NCI-H1048 (cell line): ENCODE measurements around the gene RHOB.

Source experiments
- DNase-seq: peaks from one replicate; lab custom pipeline; 2025; lab: John Stamatoyannopoulos, UW

RHOB gene

DNA sequence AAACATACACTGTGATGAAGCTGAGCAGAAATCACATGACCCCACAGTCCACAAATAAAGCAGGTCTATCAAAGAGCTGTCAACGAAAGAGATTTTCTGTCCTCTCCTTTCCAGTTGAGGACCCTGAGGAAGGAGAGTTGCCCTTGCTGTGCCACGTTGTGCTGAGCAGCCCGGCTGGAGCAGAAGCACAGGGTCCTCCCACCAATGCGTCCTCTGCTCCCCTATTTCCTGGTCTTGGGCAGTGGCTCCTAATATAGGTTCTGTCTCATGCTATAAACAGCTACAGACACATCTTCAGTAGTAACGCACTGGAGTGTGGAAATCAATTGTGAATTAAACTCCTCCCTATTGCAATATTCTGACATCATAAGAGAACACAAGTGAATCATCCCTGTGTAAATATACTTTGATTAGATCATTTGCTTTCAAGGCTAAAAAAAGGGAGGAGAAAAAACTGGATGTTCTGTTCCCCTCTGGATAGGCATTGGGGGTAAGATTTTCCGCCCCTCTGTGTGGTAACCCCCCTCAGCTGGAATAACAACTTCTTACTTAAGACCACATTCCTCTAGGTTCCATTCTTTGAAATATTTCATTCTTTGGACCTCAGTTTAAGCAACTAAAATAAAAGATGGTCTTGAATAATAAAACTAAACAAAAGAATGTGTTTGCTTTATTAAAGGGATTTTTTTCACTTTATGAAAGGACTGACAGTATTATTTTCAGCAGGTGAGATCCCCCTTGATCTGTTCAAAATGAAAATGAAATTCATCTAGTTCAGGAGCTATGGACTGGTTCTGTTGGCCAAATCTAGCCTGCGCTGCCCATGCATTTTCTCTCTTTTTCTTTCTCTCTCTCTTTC is 8.3 kb upstream of the RHOB start:
- no peak for DNase-seq

DNA sequence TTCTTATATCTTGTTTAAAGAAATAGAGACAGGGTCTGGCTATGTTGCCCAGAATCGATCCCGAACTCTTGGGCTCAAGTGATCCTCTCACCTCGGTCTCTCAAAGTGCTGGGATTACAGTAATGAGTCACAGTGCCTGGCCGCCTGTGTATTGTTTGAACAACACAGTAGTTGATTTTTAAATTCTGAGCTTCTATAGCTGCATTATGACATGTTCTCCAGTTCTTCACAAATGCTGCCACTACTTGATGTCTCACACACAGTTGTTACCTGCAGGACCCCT is 7.7 kb upstream of the RHOB start:
- no peak for DNase-seq

DNA sequence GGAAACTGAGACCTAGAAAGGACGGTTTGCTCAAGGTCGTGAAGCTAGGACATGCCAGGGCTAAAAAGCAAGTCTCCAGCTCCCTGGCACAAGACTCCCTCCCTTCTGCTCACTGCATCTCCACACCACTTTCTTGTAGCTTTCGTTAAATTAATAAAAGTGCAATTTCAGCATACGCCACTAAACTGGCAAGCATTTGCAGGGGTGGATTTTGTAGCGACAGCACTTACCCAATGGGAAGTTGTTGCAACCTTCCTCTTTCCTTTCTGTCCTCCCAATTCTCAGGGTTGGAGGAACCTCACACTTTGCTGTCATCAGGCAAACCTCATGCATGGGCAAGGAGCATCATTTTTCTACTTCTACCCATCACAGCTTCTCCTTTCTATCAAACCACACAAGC is 7.4 kb upstream of the RHOB start:
- no peak for DNase-seq

DNA sequence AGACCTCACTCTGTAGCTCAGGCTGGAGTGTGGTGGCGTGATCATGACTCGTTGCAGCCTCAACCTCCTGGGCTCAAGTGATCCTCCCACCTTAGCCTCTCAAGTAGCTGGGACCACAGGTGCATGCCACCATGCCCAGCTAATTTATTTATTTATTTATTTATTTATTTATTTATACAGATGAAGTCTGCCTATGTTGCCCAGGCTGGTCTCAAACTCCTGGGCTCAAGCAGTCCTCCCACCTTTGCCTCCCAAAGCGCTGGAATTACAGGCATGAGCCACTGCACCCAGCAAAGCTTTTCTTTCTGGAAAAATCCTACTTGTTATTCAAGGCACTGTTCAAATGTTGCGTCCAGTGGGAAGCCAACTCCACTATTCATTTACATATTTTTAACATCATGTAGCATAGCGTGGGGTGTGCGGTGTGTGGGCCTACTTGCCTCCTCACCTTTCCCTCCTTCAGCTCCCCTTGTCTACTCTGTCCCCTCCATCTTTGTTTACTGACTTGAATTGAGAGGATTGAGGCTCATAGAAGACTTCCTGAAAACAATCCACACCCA is 6.8 kb upstream of the RHOB start:
- no peak for DNase-seq

DNA sequence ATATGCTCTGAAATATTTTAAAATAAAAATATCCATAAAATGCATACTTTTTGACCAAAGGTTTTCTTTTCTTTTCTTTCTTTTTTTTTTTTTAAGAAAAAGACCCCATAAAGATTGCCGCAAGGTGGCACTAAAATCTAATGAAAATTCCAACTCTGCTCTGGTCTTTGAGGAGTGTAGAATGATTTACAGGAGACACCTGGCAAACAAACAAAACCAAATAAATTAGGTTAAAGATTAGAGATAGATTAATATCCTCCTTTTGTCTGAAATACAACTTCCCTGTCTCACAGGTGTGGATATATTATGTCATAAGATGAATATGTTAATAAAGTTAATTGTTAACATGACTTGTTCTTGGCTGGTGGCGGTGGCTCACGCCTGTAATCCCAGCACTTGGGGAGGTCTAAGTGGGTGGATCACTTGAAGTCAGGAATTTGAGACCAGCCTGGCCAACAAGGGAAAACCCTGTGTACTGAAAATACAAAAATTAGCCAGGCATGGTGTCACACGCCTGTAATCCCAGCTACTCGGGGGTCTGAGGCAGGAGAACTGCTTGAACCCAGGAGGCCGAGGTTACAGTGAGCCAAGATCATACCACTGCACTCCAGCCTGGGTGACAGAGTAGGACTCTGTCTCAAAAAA is 3.5 kb upstream of the RHOB start:
- DNase-seq, result no peak

DNA sequence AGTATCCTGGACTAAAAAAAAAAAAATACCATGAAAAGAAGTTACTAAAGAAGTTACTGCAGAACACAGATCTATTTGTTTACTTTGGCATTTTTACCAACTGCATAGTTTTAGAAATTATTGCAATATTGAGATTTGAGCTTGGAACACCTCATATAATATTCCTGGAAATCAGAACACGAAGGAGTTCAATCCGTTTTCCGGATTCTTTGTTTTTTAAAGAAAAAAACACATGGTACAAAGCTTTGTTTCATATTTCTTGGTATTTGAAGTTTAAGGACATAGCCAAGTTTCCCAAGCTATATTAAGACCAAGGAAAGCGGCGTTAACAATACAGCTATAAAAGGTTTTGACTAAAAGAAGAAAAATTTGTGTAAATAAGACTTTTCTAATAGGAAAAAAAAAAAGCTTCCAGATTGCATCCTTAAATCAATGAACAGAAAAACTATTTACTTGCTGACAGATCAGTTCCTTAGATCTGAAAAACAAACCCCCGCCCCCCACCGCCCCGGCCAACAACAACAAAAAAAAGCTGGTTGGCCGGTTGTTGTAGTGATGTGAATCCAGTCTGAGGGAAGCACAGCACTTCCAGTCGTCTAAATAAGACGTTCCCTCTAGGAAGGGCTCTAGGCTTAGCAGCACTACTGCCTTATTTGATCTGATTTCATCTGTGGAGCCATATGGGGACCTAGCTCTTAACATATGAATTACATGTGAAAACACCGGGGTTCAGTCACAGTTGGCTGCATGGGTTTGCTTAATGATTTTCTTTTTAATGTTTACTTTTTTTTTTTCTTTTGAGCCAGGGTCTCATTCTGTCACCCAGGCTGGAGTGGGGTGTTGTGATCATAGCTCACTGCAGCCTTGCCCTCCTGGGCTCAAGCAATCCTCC is 2.5 kb upstream of the RHOB start:
- no peak for DNase-seq

DNA sequence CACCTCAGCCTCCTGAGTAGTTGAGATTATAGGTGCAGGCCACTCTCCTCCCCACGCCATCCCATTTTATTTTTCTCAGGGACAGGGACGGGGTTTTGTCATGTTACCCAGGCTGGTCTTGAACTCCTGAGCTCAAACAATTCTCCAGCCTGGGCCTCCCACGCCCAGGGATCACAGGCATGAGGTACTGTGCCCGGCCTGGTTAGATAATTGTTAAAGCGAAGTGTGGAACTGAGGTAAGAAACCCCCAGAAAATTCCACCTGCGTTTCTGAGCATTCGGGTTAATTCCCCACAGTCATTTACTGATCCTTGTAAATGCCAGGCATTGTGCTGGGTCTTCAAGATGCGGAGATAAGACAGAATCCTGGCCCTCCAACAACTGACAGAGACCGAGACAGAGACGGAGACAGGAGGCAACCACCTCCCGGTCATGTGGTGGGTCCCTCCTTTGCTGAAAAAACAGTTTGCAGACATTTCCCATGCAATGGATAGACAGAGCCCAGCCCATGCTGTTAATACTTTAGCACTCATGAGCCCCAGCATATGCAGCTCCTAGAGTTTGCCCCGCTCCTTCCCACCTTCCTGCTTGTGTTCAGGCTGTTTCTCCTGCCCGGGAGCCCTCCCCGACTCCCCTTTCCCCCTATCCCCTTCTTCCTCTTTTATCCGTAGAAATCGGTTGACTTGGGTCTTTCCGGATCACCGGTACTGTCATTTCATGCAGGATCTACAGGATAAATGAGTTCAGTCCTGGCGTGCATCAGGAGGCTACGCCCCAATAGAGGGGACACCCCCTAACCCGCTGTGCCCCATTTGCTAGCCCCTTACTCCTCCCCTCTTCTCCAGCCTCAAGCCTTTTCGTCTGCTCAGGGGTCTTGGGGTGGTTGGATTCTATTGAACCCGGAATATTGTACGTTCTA is 1.6 kb upstream of the RHOB start:
- DNase-seq, result no peak

DNA sequence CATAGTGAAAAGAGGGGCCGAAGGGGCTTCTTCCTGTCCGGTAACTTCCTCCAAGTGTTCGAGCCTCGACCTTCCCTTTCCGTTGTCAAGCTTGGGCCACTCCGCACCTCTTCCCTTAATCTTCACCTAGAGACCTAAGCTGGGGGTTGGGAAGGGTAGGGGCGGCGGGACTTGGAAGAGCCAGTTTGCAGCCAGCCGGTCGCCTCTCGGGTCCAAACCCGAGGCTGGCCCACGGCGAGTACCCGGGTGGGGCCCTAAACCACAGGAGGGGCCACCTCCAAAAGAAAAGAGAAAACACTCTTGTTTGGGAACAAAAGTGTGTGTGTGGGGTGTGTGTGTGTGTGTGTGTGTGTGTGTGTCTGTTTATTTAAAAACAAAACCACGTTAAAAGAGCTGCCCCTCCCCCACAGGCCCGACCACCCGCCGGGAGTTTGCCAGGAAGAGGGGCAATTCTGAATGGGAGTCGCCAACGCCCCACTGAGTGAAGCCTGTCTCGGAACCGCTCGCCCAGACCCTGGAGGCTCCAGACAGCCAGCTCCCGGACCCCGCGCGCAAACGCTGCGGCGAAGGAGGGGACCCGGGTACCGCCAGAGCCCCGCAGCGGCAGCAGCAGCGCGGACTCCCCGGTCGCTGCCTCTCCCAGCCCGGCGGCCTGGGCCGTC is 488 bp upstream of the RHOB start:
- no peak for DNase-seq

DNA sequence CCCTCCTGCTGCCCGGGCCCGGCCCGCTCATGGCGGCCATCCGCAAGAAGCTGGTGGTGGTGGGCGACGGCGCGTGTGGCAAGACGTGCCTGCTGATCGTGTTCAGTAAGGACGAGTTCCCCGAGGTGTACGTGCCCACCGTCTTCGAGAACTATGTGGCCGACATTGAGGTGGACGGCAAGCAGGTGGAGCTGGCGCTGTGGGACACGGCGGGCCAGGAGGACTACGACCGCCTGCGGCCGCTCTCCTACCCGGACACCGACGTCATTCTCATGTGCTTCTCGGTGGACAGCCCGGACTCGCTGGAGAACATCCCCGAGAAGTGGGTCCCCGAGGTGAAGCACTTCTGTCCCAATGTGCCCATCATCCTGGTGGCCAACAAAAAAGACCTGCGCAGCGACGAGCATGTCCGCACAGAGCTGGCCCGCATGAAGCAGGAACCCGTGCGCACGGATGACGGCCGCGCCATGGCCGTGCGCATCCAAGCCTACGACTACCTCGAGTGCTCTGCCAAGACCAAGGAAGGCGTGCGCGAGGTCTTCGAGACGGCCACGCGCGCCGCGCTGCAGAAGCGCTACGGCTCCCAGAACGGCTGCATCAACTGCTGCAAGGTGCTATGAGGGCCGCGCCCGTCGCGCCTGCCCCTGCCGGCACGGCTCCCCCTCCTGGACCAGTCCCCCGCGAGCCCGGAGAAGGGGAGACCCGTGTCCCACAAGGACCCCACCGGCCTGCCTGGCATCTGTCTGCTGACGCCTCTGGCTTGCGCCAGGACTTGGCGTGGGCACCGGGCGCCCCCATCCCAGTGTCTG is 767 bp downstream of the RHOB start:
- no peak for DNase-seq

DNA sequence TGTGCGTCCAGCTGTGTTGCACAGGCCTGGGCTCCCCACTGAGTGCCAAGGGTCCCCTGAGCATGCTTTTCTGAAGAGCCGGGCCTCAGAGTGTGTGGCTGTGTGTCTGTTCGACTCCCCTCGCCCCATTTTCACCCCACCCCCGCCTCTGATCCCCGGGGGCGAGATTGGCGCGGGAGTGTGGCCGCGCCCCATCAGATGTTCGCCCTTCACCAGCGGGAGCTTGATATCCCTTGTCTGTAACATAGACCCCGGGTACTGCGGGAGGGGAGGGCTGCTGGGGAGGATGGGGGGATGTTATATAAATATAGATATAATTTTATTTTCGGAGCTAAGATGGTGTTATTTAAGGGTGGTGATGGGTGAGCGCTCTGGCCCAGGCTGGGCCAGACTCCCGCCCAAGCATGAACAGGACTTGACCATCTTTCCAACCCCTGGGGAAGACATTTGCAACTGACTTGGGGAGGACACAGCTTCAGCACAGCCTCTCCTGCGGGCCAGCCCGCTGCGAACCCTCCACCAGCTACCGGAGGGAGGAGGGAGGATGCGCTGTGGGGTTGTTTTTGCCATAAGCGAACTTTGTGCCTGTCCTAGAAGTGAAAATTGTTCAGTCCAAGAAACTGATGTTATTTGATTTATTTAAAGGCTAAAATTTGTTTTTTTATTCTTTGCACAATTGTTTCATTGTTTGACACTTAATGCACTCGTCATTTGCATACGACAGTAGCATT is 1.5 kb downstream of the RHOB start:
- no peak for DNase-seq

DNA sequence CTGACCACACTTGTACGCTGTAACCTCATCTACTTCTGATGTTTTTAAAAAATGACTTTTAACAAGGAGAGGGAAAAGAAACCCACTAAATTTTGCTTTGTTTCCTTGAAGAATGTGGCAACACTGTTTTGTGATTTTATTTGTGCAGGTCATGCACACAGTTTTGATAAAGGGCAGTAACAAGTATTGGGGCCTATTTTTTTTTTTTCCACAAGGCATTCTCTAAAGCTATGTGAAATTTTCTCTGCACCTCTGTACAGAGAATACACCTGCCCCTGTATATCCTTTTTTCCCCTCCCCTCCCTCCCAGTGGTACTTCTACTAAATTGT is 2.1 kb downstream of the RHOB start:
- DNase-seq, result no peak

DNA sequence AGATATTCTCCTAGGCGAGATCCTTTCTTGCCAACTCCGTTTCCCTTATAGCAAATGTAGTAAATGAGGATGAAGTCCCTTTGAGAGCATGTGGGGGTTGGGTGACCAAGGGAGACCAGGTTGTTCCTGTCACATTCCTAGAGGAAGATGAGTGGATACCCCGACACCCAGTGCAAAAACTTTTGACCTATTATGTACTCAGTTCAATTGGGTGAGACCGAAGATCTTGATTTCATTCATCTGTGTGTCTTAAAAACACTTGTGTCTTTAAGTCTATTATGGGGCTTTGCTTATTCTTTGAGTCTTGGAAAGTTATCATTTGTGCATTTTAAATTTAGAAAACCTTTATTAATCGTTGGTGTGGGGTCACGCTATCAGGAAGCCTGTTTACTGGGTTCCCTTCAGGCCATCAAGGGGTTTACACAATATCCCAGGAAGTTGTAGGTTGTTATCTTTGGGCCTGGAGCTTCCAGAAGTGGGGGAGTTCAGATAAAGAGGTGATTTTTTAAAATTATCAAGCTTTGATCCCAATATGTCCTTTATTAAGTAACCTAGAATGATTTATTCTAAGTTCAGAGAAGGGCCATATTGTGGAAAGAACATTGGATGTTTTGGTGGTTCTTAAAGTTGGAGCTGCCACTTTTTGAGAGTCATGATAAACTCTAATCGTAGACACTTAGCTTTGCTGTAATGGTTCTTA is 2.8 kb downstream of the RHOB start:
- no peak for DNase-seq

DNA sequence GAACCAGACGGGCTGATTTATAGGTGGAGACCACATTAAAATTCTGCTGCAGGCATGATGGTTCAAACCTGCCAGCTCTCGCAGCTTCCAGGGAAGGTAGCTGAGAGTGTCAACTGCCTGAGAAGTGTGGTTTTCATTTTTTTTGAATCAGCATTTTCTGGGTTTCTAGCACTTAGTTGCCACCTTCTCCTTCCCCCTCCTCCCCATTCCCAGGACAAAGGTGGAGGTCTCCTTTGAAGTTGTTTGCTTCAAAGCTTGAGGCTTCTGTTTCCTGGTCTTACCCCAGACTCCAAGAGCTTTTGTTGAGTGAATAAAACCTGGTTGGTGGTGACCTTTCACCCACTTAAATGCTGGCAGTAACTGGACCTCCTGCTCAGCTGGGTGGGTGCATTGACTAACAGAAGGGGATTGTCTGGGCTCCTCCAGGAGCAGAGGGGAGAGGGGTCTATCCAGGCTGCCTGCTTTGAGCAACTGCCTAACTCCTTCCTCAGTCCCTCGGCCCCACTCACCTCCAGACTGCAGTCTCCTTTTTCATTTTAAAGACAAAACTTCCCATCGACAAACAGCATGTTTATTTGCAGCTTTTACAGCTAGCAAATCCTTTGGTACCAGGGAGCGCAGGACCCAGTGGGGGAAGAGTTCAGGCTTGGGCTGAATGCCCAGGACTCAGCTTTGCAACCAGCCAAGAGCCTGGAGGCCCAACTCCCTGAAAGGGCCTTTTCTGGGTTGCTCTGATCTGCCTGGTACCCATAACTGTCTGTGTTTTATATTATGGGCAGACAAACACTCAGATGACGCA is 3.5 kb downstream of the RHOB start:
- no peak for DNase-seq

DNA sequence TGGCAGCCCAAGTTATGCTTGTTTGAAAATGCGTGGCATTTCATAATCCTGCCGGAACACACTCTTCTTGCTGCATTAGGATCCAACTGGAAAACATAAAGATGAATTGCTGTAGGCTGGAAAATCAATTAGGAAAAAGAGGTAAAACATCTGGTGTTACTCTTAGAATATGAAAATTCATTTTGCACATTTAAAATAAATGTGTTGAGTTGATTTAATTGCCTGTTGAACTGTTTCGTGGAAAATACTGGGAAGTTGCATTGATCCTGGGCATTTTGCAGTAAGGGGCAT is 4.1 kb downstream of the RHOB start:
- DNase-seq, result no peak

DNA sequence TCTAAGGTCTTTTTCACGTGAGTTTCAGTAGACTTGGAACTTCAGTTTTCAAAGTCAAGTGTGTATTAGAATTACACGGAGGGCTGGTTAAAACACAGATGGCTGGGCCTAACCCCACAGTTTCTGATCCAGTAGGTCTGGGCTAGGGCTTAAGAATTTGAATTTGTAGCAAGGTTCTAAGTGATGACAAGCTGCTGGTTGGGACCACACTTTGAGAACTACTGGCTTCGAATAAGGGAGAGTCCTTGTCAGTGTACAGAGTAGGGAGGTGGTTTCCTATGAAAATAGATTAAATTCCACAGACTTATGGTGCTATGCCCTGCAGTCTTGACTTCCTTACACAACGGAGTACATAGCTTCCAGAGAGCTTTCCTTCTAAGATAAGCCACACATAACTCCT is 4.5 kb downstream of the RHOB start:
- DNase-seq, result no peak

DNA sequence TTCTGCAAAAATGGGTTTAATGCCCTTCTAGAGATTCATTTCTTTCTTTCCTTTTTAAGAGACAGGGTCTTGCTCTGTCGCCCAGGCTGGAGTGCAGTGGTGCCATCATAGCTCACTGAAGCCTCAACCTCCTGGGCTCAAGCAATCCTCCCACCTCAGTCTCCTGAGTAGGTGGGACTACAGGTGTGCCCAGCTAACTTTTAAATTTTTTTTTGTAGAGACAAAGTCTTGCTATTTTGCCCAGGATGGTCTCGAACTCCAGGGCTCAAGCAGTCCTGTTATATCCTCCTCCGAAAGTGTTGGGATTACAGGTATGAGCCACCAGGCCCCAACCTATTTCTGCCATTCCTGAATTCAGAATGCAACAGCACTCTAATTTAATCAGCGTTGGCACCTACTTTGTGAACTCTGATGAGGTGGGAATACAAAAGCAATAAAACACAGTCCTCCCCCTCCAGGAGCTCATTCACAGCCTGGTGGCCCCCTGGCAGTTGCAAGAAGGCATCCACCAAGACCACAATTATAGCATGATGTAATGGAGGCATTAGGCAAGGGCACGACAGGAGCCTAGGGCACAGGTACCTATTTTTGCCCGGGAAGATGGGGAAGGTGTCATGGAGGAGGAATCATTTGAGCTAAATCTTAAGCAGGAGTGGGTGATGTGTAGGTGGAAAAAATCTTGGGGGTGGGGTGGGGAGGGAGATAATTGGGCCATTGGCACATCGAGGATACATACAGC is 5.1 kb downstream of the RHOB start:
- DNase-seq, result no peak

DNA sequence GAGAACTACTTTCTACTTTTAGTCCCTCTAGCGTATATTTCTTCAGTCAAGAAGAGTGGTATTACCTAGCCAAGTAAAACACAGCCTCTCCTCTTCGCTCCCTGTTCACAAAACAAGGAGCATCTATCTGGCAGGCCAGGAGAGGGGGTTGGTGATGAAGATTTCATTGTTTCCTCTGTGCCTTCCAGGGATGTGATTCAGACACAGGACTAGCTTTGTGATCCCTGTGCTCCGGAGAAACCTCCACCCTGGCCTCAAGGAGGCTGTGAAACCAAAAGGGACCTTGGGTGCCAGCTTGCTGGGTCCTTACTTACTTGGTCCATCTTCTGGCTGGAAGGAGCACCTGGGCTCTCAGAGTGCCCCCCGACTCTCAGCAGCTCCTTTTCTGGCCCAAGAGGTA is 5.7 kb downstream of the RHOB start:
- DNase-seq, result no peak

DNA sequence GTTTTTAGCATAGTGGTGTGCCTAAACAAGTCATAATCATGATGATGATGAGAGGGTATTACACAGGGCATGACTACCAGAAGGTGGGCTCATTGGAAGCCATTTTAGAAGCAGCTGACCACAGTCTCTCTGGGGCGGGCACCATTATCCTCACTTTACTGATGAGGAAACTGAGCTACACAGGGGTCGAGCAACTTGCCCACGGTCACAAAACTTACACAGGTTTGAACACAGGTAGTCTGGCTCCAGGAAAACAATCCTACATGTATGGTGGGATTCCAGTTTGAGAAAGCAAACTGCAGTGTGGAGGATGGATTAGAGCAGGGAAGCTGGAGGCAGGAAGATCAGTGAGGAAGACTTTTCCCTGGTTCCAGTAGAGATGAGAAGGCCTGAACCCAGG is 6.2 kb downstream of the RHOB start:
- no peak for DNase-seq
